Measurements from ENCODE around the gene P2RX3. TPM values are rescaled to one million over a fixed set of nuclear protein-coding genes. Genes with fewer than 3 reads are reported as not detected.

Gene P2RX3
- total and polyA plus RNA-seq, 2 of the 8 experiments (the other 6 are each of a cell fraction or from before 2014, with no cell fraction given): 0.45 to 0.47 TPM

DNA sequence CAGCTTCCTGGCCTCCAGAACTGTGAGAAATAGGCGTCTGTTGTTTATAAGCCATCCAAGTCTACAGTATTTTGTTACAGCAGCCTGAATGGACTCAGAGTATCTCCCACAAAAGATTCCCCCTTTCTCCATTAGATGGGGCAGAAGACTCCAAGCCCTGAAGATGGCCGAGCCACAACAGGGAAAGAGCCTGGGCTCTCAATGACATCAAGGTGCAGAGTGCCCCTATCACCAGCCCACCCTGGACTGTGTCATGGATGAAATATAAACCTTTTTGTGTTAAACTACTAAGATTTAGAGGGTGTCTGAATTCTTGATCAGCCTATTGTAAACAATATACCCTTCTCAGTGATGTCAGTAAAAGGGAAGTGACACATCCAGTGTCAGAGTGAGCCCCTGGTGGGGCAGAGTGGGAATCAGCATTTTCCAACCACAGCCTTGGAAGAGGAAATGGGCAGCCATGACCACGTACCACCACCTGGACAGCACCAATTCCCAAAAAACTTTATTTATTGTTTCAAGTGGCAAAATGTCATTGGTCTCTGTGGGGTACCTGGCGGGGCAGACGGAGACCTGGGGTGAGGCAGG lies 38.9 kb upstream of the P2RX3 start:
- H2BK12ac ChIP-seq (ENCODE audit: low read depth, low read length): no peak overlapping the region
- peaks cover 0 to 5% (median 3%) of the 10 kb centered on the region in 4 experiments; a peak in 5 of 7 replicates for H3K4me1 ChIP-seq (replicated peaks in 1 of 4; ENCODE audit: control insufficient read depth in 3 of 4, insufficient read depth in 4 of 4, low read length in 3 of 4)
- H3K23me2 ChIP-seq (ENCODE audit: low read depth, low read length): no peaks in the 10 kb centered on the region
- H3K18ac ChIP-seq (ENCODE audit: extremely low read depth, low read length): no peak overlapping the region
- 92% methylated on average over 5 of the region's 5 CpGs; no CpG with 5 or more reads in 1 of the 2 experiments for WGBS, 2 experiments (ENCODE audit: extremely low coverage in 1 of 2, insufficient coverage in 1 of 2, insufficient read length in 1 of 2, insufficient replicate concordance in 2 of 2, low coverage in 1 of 2, low lambda C conversion rate in 2 of 2, missing lambda C conversion rate in 1 of 2)
- no peak overlapping the region for H3K23ac ChIP-seq (ENCODE audit: insufficient read length)
- H3K27me3 ChIP-seq (replicated peaks in 1 of 4; ENCODE audit: control insufficient read depth in 3 of 4, extremely low read depth in 1 of 4, insufficient read depth in 3 of 4, low read length in 3 of 4): no peaks in the 10 kb centered on the region
- peaks cover 26 to 46% (median 40%) of the 10 kb centered on the region in 4 experiments for H3K36me3 ChIP-seq (ENCODE audit: control insufficient read depth in 2 of 4, insufficient read depth in 4 of 4, low read length in 3 of 4)
- H4K91ac ChIP-seq (replicated peaks; ENCODE audit: insufficient read length, low read length): no peak overlapping the region
- H3K27ac ChIP-seq (ENCODE audit: low read depth, low read length): no peak overlapping the region
- H3K9ac ChIP-seq (replicated peaks in 1 of 4; ENCODE audit: extremely low read depth in 1 of 4, low read depth in 3 of 4, low read length in 3 of 4): no peak overlapping the region
- FAIRE-seq: no peak
- no peak overlapping the region for H2AFZ ChIP-seq (ENCODE audit: low read length)
- H4K8ac ChIP-seq (ENCODE audit: extremely low read depth, insufficient read depth, low read length): no peak overlapping the region
- H3K4me3 ChIP-seq (ENCODE audit: extremely low read depth in 1 of 4, insufficient read depth in 2 of 4, low read depth in 3 of 4, low read length in 4 of 4): no peak overlapping the region
- H4K5ac ChIP-seq (ENCODE audit: insufficient read length, low read depth, low read length): no peak overlapping the region
- peaks cover 5 to 6% of the 10 kb centered on the region in 2 experiments; a peak in 3 of 4 replicates for H3K9me3 ChIP-seq (ENCODE audit: insufficient read depth in 2 of 2, low read depth in 1 of 2, low read length in 1 of 2)
- no peaks in the 10 kb centered on the region; a peak in 1 of 4 replicates for H3K79me2 ChIP-seq (ENCODE audit: control insufficient read depth in 1 of 2, insufficient read depth in 2 of 2, low read length in 2 of 2)
- H3K4ac ChIP-seq (replicated peaks; ENCODE audit: insufficient read length, low read depth, low read length): no peak overlapping the region
- peaks cover 4% of the 10 kb centered on the region; the same call in 1 of the 2 replicates for H3K79me1 ChIP-seq (ENCODE audit: low read depth, low read length)
- ChIA-PET POLR2A (ENCODE audit: partially characterized antibody) (interaction anchor here (0.6 to 39.4 kb wide), 2 partner anchors 25 to 67 kb away, joined by 5 to 1279 read pairs; partner anchors contain the start of genes P2RX3, SSRP1 and TNKS1BP1), CTCF (ENCODE audit: partially characterized antibody) (no interaction called here)
- peaks cover 2 to 11% of the 10 kb centered on the region in 2 experiments for H4K20me1 ChIP-seq (replicated peaks in 1 of 2; ENCODE audit: control insufficient read depth in 1 of 2, insufficient read depth in 2 of 2, low read length in 2 of 2)
- no peak overlapping the region for H2AK5ac ChIP-seq (ENCODE audit: low read depth, low read length)
- no peak overlapping the region for H3K56ac ChIP-seq (replicated peaks; ENCODE audit: insufficient read length, low read depth, low read length)
- no peak overlapping the region for H3K14ac ChIP-seq (ENCODE audit: insufficient read length)
- no peak overlapping the region for H2BK5ac ChIP-seq (ENCODE audit: low read depth, low read length)
- no peak overlapping the region for H2BK20ac ChIP-seq (ENCODE audit: low read length)
- no peak overlapping the region for H2BK15ac ChIP-seq (ENCODE audit: low read length)
- DNase-seq (ENCODE audit: low read depth in 1 of 2, low spot score in 2 of 2): no peak
- no peak overlapping the region for H3K4me2 ChIP-seq (ENCODE audit: insufficient read depth in 1 of 2, low read depth in 2 of 2, low read length in 2 of 2)
- H2BK120ac ChIP-seq (replicated peaks; ENCODE audit: low read depth, low read length): no peak overlapping the region
- no peak for TF ChIP-seq GTF2F1 (IDR thresholded peaks at IDR 0.05; ENCODE audit: borderline replicate concordance, low read depth, low read length)
- TF ChIP-seq ZNF274 (IDR thresholded peaks at IDR 0.05; ENCODE audit: borderline replicate concordance, extremely low read depth, low read length): no peak
- no peak for TF ChIP-seq SIRT6 (IDR thresholded peaks at IDR 0.05; ENCODE audit: low read length)
- TF ChIP-seq RBBP5 (IDR thresholded peaks at IDR 0.05; ENCODE audit: borderline replicate concordance, low read depth, low read length): no peak
- no peak for TF ChIP-seq CREB1 (IDR thresholded peaks at IDR 0.05)
- TF ChIP-seq EGR1 (IDR thresholded peaks at IDR 0.05; ENCODE audit: borderline replicate concordance, low read depth, low read length): no peak

All from H1 (cell line).